Measurements from ENCODE around the gene SRSF5. TPM values are rescaled to one million over a fixed set of nuclear protein-coding genes. Genes with fewer than 3 reads are reported as not detected.

The SRSF5 gene
- total RNA-seq, 2 experiments from 2014 or later = 265 to 319 TPM

- intact Hi-C loops (cut with DNase I, micrococcal nuclease) = no loop called here
- ChIA-PET POLR2A (interaction anchor here (0.7 kb wide), 1 partner anchor 19 kb away, joined by 12 read pairs; no protein-coding TSS in a partner anchor), CTCF (interaction anchor here (0.6 to 1.1 kb wide), 3 partner anchors 16 to 205 kb away, joined by 3 to 5 read pairs (median 3); no protein-coding TSS in a partner anchor)
- DNase-seq (no peak), ATAC-seq (no peak)
- H3K36me3 Mint-ChIP-seq (ENCODE audit: low read depth) = no peaks in the 10 kb centered on the region
- H3K4me3 Mint-ChIP-seq = no peak overlapping the region
- H3K4me1 Mint-ChIP-seq = peaks cover 10% of the 10 kb centered on the region
- no peaks in the 10 kb centered on the region for H3K27me3 Mint-ChIP-seq
- no peak overlapping the region for H3K27ac Mint-ChIP-seq
- H3K9me3 Mint-ChIP-seq (ENCODE audit: low read depth) = no peaks in the 10 kb centered on the region
Observed at GRCh38 chr14:69752773-69753172, 14.2 kb upstream of the SRSF5 start.

DNA sequence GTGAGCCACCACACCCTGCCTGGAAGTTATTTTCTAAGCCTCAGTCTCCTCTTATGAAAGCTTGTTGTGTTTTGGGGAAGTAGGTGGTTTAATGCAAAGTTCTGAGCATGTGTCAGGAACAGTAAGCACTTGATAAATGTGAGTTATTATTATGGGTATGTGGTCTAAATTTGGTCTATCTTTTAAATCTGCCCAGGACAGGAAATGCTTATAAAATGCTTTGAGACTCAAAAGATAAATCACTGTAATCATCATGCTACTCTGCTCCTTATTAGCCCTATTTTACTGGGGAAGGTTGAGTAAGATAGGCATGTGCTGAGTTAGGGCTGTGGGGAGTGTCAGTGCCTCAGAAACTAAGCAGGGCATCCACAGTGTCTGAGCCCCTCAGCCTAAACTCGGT is 13.1 kb upstream of the SRSF5 start:
- no peaks in the 10 kb centered on the region for H3K27me3 Mint-ChIP-seq
- peaks cover 10% of the 10 kb centered on the region for H3K4me1 Mint-ChIP-seq
- CTCF ChIA-PET = no interaction called here
- H3K9me3 Mint-ChIP-seq (ENCODE audit: low read depth) = no peaks in the 10 kb centered on the region
- intact Hi-C loops (cut with DNase I, micrococcal nuclease) = no loop called here
- ATAC-seq (no peak), DNase-seq (no peak)
- no peaks in the 10 kb centered on the region for H3K36me3 Mint-ChIP-seq (ENCODE audit: low read depth)
- H3K4me3 Mint-ChIP-seq = no peak overlapping the region
- H3K27ac Mint-ChIP-seq = no peak overlapping the region
- POLR2A ChIA-PET = interaction anchor here (0.7 kb wide), 1 partner anchor 25 kb away, joined by 4 read pairs; no protein-coding TSS in a partner anchor

DNA sequence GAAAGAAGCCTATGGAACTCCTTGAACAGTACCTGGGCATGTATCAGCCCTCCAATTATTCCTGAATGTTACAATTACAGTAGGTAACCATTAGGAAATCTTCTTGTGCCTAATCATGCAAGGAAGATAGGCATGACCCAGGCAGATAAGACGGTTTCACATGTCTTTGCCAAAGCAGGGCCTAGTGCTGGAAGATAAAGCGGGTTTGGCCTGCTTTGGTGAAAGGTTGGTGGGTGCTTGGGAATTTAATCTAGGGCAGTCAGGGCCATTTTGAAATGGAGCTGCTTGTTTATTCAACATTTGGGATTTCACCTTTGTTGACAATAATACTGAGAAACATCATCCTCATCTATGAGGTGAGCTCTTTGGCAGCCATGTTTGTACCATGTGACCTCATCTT is 12.5 kb upstream of the SRSF5 start:
- H3K27me3 Mint-ChIP-seq = no peaks in the 10 kb centered on the region
- ATAC-seq = no peak
- no peaks in the 10 kb centered on the region for H3K9me3 Mint-ChIP-seq (ENCODE audit: low read depth)
- ChIA-PET POLR2A (no interaction called here), CTCF (interaction anchor here (0.6 kb wide), 1 partner anchor 1446 kb away, joined by 3 read pairs; no protein-coding TSS in a partner anchor)
- H3K4me1 Mint-ChIP-seq = peaks cover 10% of the 10 kb centered on the region
- H3K4me3 Mint-ChIP-seq = no peak overlapping the region
- no peak for DNase-seq
- intact Hi-C loops (cut with DNase I, micrococcal nuclease) = no loop called here
- H3K27ac Mint-ChIP-seq = no peak overlapping the region
- H3K36me3 Mint-ChIP-seq (ENCODE audit: low read depth) = no peaks in the 10 kb centered on the region

GRCh38 chr14:69755296-69755695 is 11.6 kb upstream of the SRSF5 start:
- H3K27me3 Mint-ChIP-seq = no peaks in the 10 kb centered on the region

GRCh38 chr14:69755784-69756183 is 11.2 kb upstream of the SRSF5 start:
- Mint-ChIP-seq H3K4me1 (peaks cover 11% of the 10 kb centered on the region), H3K36me3 (ENCODE audit: low read depth) (no peaks in the 10 kb centered on the region), H3K27me3 (no peaks in the 10 kb centered on the region), H3K27ac (no peak overlapping the region), H3K9me3 (ENCODE audit: low read depth) (no peaks in the 10 kb centered on the region), H3K4me3 (no peak overlapping the region)
- ChIA-PET CTCF (interaction anchor here (0.7 to 1.4 kb wide), 2 partner anchors 29 to 115 kb away, joined by 3 read pairs; no protein-coding TSS in a partner anchor), POLR2A (no interaction called here)
- DNase-seq = no peak
- peak; percentile 9 for ATAC-seq
- intact Hi-C loops (cut with DNase I, micrococcal nuclease) = no loop called here

More at GRCh38 chr14:69755296-69755695, 11.6 kb upstream of the SRSF5 start:
- intact Hi-C loops (cut with DNase I, micrococcal nuclease) = no loop called here
- ChIA-PET POLR2A (no interaction called here), CTCF (interaction anchor here (0.7 to 1.4 kb wide), 2 partner anchors 29 to 115 kb away, joined by 3 read pairs; no protein-coding TSS in a partner anchor)
- peaks cover 10% of the 10 kb centered on the region for H3K4me1 Mint-ChIP-seq
- ATAC-seq (peak; percentile 49), DNase-seq (no peak)
- H3K36me3 Mint-ChIP-seq (ENCODE audit: low read depth) = no peaks in the 10 kb centered on the region
- no peak overlapping the region for H3K27ac Mint-ChIP-seq
- H3K9me3 Mint-ChIP-seq (ENCODE audit: low read depth) = no peaks in the 10 kb centered on the region
- H3K4me3 Mint-ChIP-seq = no peak overlapping the region

- H3K4me1 Mint-ChIP-seq = peaks cover 14% of the 10 kb centered on the region
- H3K36me3 Mint-ChIP-seq (ENCODE audit: low read depth) = no peaks in the 10 kb centered on the region
- POLR2A ChIA-PET = no interaction called here
- H3K27ac Mint-ChIP-seq = no peak overlapping the region
- no peak overlapping the region for H3K4me3 Mint-ChIP-seq
- intact Hi-C loops (cut with DNase I, micrococcal nuclease) = no loop called here
- DNase-seq (no peak), ATAC-seq (no peak)
- CTCF ChIA-PET = interaction anchor here (1.4 kb wide), 1 partner anchor 30 kb away, joined by 3 read pairs; no protein-coding TSS in a partner anchor
- H3K9me3 Mint-ChIP-seq (ENCODE audit: low read depth) = no peaks in the 10 kb centered on the region
- no peaks in the 10 kb centered on the region for H3K27me3 Mint-ChIP-seq
Observed at GRCh38 chr14:69756298-69756697, 10.6 kb upstream of the SRSF5 start.

DNA sequence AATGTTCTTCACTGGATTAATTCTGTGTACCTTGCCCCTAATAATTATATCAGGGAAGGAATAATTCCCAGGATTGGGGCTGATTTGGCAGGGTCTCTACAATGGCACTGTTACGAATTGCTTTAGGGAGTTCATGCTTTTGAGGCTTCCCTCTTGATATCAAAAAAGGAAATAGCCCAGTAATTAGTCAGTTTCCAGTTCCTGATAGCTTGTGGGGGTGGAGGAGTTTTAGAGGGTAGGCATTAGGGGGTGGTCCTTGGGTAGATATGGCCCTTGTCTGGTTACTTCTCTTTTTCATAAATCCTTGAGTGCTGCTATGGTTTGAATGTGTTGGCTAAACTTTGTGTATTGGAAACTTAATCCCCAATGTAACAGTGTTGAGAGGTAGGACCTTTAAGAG is 6.1 kb upstream of the SRSF5 start:
- peaks cover 39% of the 10 kb centered on the region for H3K4me1 Mint-ChIP-seq
- peaks cover 10% of the 10 kb centered on the region for H3K36me3 Mint-ChIP-seq (ENCODE audit: low read depth)
- DNase-seq = no peak
- CTCF ChIA-PET = interaction anchor here (0.8 to 1.0 kb wide), 3 partner anchors 9 to 33 kb away, joined by 3 read pairs; no protein-coding TSS in a partner anchor
- no peak overlapping the region for H3K27ac Mint-ChIP-seq
- POLR2A ChIA-PET = no interaction called here
- no peak overlapping the region for H3K4me3 Mint-ChIP-seq
- H3K9me3 Mint-ChIP-seq (ENCODE audit: low read depth) = peaks cover 9% of the 10 kb centered on the region
- intact Hi-C loops (cut with DNase I, micrococcal nuclease) = loop anchor here (10.0 kb wide), 2 partner anchors 366 to 1554 kb away; partner anchors contain the start of genes ERH (in 1 of the 2) and SLC39A9 (in 1 of the 2)
- ATAC-seq = no peak
- H3K27me3 Mint-ChIP-seq = no peaks in the 10 kb centered on the region

- DNase-seq (peak; percentile 59), ATAC-seq (peak; percentile 25)
- H3K4me3 Mint-ChIP-seq = no peak overlapping the region
- peak overlapping the region; percentile 89 for H3K27ac Mint-ChIP-seq
- H3K36me3 Mint-ChIP-seq (ENCODE audit: low read depth) = peaks cover 34% of the 10 kb centered on the region
- intact Hi-C loops (cut with DNase I, micrococcal nuclease) = loop anchor here (10.0 kb wide), 2 partner anchors 369 to 1551 kb away; partner anchors contain the start of genes ERH (in 1 of the 2) and SLC39A9 (in 1 of the 2)
- ChIA-PET CTCF (no interaction called here), POLR2A (no interaction called here)
- peaks cover 11% of the 10 kb centered on the region for H3K9me3 Mint-ChIP-seq (ENCODE audit: low read depth)
- peaks cover 58% of the 10 kb centered on the region for H3K4me1 Mint-ChIP-seq
- H3K27me3 Mint-ChIP-seq = no peaks in the 10 kb centered on the region
Observed at GRCh38 chr14:69763761-69764510, 3.0 kb upstream of the SRSF5 start.

DNA sequence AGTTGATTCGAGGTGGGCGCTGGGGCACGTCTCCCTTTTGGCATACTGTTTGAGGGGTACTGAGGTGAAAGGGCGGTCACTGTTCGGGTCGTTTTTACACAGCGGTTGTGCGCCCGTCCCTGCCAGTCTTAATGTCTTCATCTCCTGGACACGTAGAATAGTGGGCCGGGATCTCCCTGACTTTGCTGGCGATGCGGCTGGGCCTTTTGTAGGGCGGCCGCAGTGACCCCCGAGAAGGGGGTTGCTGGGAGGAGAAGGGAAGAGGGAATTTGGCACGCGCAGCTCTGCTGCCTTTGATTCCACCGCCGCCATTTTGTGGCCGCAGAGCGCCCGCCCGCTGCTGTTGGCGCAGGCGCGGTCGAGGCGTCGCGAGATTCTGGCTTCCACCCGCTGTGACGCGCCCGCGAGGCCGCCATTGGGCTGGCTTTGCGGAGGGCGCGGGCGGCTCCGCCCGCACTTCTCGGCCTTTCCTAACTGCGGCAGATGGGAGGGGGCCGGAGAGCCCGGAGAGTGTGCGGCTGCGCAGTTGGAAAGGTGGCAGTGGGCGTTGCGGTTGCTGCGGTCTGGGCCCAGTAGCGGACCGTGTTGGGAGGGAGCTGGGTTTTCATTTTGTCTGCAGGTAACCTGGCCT is 542 bp downstream of the SRSF5 start:
- ATAC-seq (peak; percentile 77), DNase-seq (peak; percentile 96)
- ChIA-PET CTCF (interaction anchor here (0.8 to 1.6 kb wide), 2 partner anchors 14 to 138 kb away, joined by 3 to 5 read pairs; no protein-coding TSS in a partner anchor), POLR2A (interaction anchor here (0.6 to 2.7 kb wide), 8 partner anchors 8 to 370 kb away, joined by 3 to 14 read pairs (median 4); partner anchors contain the start of genes ERH and SLC39A9)
- intact Hi-C loops (cut with DNase I, micrococcal nuclease) = loop anchor here (1.0 to 10.0 kb wide), 16 partner anchors 21 to 1950 kb away; partner anchors contain the start of genes ERH (in 2 of the 2), SLC39A9 (in 2 of the 2), SUSD6 (in 2 of the 2) and ACTN1 (in 1 of the 2)
- Mint-ChIP-seq H3K4me3 (peak overlapping the region; percentile 96), H3K4me1 (peaks cover 77% of the 10 kb centered on the region), H3K27me3 (no peaks in the 10 kb centered on the region), H3K27ac (peak overlapping the region; percentile 99), H3K36me3 (ENCODE audit: low read depth) (peaks cover 65% of the 10 kb centered on the region), H3K9me3 (ENCODE audit: low read depth) (peaks cover 11% of the 10 kb centered on the region)

- POLR2A ChIA-PET = interaction anchor here (1.8 to 2.7 kb wide), 2 partner anchors 8 to 9 kb away, joined by 4 to 14 read pairs; no protein-coding TSS in a partner anchor
- no peak for ATAC-seq
- Mint-ChIP-seq H3K36me3 (ENCODE audit: low read depth) (peaks cover 75% of the 10 kb centered on the region), H3K27ac (peak overlapping the region; percentile 99), H3K9me3 (ENCODE audit: low read depth) (peaks cover 7% of the 10 kb centered on the region), H3K4me1 (peaks cover 76% of the 10 kb centered on the region), H3K27me3 (no peaks in the 10 kb centered on the region), H3K4me3 (peak overlapping the region; percentile 96)
- intact Hi-C loops (cut with DNase I, micrococcal nuclease) = loop anchor here (5.0 to 10.0 kb wide), 7 partner anchors 157 to 1952 kb away; partner anchors contain the start of genes ACTN1 (in 1 of the 2), ERH (in 1 of the 2), EXD2 (in 1 of the 2) and RAD51B (in 1 of the 2)
- no peak for DNase-seq
- CTCF ChIA-PET = interaction anchor here (1.6 kb wide), 1 partner anchor 13 kb away, joined by 5 read pairs; no protein-coding TSS in a partner anchor
Observed at GRCh38 chr14:69768873-69769272, 1.9 kb downstream of the SRSF5 start.

GRCh38 chr14:69769623-69770022 is 2.7 kb downstream of the SRSF5 start:
- H3K4me3 Mint-ChIP-seq = peak overlapping the region; percentile 54
- POLR2A ChIA-PET = interaction anchor here (1.8 kb wide), 1 partner anchor 10 kb away, joined by 4 read pairs; no protein-coding TSS in a partner anchor
- intact Hi-C loops (cut with DNase I, micrococcal nuclease) = loop anchor here (5.0 to 10.0 kb wide), 7 partner anchors 157 to 1952 kb away; partner anchors contain the start of genes ACTN1 (in 1 of the 2), ERH (in 1 of the 2), EXD2 (in 1 of the 2) and RAD51B (in 1 of the 2)
- no peaks in the 10 kb centered on the region for H3K27me3 Mint-ChIP-seq
- peaks cover 76% of the 10 kb centered on the region for H3K4me1 Mint-ChIP-seq
- ATAC-seq (no peak), DNase-seq (no peak)
- peaks cover 76% of the 10 kb centered on the region for H3K36me3 Mint-ChIP-seq (ENCODE audit: low read depth)
- CTCF ChIA-PET = no interaction called here
- H3K27ac Mint-ChIP-seq = peak overlapping the region; percentile 63
- H3K9me3 Mint-ChIP-seq (ENCODE audit: low read depth) = peaks cover 4% of the 10 kb centered on the region

Data from activated CD4-positive, alpha-beta T cell treated with anti-CD3 and anti-CD28 coated beads for 36 hours (primary cell).